ENCODE results near the gene CHRNA3. TPM values are rescaled to one million over a fixed set of nuclear protein-coding genes. Genes with fewer than 3 reads are reported as not detected.

Gene CHRNA3
- total and polyA plus RNA-seq, 8 donors, result 0.10 to 0.27 (median 0.20) TPM; not detected in 1

- Histone ChIP-seq H3K9me3 (peaks cover 0 to 14% of the 10 kb centered on the region in 2 donors), H3K4me3 (no peak overlapping the region), H3K27me3 (peaks cover 0 to 12% of the 10 kb centered on the region in 2 donors), H3K36me3 (no peaks in the 10 kb centered on the region), H3K4me1 (no peaks in the 10 kb centered on the region), H3K27ac (no peak overlapping the region)
- intact Hi-C loops (cut with DNase I), result no loop called here
- no peak for ATAC-seq
- DNase-seq, result no peak
- no peak for TF ChIP-seq CTCF (IDR thresholded peaks at IDR 0.05)
Observed at GRCh38 chr15:78633348-78633747, 12.6 kb upstream of the CHRNA3 start.

- Histone ChIP-seq H3K27ac (no peak overlapping the region), H3K36me3 (no peaks in the 10 kb centered on the region), H3K27me3 (peaks cover 0 to 28% of the 10 kb centered on the region in 2 donors), H3K4me1 (no peaks in the 10 kb centered on the region), H3K9me3 (peaks cover 0 to 14% of the 10 kb centered on the region in 2 donors), H3K4me3 (no peak overlapping the region)
- no peak for TF ChIP-seq CTCF (IDR thresholded peaks at IDR 0.05)
- DNase-seq, result no peak
- no peak for ATAC-seq
- intact Hi-C loops (cut with DNase I), result no loop called here
Observed at GRCh38 chr15:78630886-78631633, 10.3 kb upstream of the CHRNA3 start.

DNA sequence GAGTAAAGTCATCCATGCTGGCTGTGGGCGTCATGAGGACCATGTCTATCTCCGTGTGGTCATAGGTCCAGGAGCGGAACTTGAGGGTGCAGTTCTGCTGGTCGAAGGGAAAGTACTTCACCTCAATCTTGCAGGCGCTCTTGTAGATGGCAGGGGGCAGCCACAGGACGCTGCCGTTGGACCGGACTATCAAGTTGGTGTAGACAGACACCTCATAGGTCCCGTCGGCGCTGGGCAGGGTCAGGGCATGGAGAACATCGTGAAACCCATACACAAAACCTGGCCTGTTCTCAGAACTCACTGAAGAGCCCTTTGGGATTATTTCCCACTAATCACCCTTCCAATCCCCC lies 8.9 kb upstream of the CHRNA3 start:
- intact Hi-C loops (cut with DNase I), result no loop called here
- no peak for ATAC-seq

DNA sequence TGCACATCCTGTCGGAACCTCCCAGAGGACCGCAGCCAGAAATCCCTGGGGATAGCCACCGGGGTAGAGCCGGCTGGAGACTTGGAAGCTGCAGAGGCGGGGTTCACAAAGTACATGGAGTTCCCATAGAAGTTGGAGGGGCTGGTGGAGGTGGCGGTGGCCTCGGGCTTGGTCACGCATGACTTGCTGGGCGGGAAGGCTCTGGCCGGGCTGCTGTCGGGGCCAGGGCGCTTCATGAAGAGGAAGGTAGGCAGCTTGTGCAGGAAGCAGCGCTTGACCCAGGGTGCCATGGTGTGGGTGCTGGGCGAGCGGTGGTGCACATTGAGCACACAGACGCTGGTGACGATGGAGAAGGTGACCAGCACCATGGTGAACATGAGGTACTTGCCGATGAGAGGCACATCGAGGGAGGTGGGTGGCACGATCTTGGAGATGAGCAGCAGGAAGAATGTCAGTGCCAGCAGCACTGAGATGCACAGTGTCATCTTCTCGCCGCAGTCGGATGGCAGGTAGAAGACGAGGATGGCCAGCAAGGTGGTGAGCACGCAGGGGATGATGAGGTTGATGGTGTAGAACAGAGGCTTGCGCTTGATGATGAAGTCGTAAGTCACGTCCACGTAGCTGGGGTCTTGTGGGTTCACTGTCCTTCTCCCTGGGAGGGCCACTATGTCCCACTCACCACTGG lies 8.4 kb upstream of the CHRNA3 start:
- Histone ChIP-seq H3K4me1 (no peaks in the 10 kb centered on the region), H3K9me3 (peaks cover 0 to 14% of the 10 kb centered on the region in 2 donors), H3K4me3 (no peak overlapping the region), H3K27me3 (peaks cover 0 to 34% of the 10 kb centered on the region in 2 donors), H3K27ac (no peak overlapping the region), H3K36me3 (no peaks in the 10 kb centered on the region)
- intact Hi-C loops (cut with DNase I), result no loop called here
- DNase-seq (no peak), ATAC-seq (no peak)
- no peak for TF ChIP-seq CTCF (IDR thresholded peaks at IDR 0.05)

More for the DNA sequence above, 8.9 kb upstream of the CHRNA3 start:
- no peaks in the 10 kb centered on the region for H3K36me3 ChIP-seq
- peaks cover 0 to 29% of the 10 kb centered on the region in 2 donors for H3K27me3 ChIP-seq
- no peak for DNase-seq
- no peak overlapping the region for H3K4me3 ChIP-seq
- TF ChIP-seq CTCF (IDR thresholded peaks at IDR 0.05), result no peak
- H3K9me3 ChIP-seq, result peaks cover 0 to 14% of the 10 kb centered on the region in 2 donors
- no peak overlapping the region for H3K27ac ChIP-seq
- H3K4me1 ChIP-seq, result no peaks in the 10 kb centered on the region

GRCh38 chr15:78628227-78628626 lies 7.4 kb upstream of the CHRNA3 start:
- intact Hi-C loops (cut with DNase I), result no loop called here
- Histone ChIP-seq H3K27me3 (peaks cover 0 to 43% of the 10 kb centered on the region in 2 donors), H3K4me3 (no peak overlapping the region), H3K36me3 (no peaks in the 10 kb centered on the region), H3K9me3 (peaks cover 0 to 5% of the 10 kb centered on the region in 2 donors), H3K27ac (no peak overlapping the region), H3K4me1 (no peaks in the 10 kb centered on the region)
- ATAC-seq (no peak), DNase-seq (no peak)
- TF ChIP-seq CTCF (IDR thresholded peaks at IDR 0.05), result no peak

Measured in left lung (tissue), 10 donors.